Measurements from ENCODE around the gene SPATA31D3. TPM values are rescaled to one million over a fixed set of nuclear protein-coding genes. Genes with fewer than 3 reads are reported as not detected.

SPATA31D3 gene
- total RNA-seq, 4 donors from 2014 or later = not detected

- no peak for DNase-seq
- no peaks in the 10 kb centered on the region for H3K27me3 ChIP-seq
- intact Hi-C loops (cut with DNase I) = no loop called here
- no peaks in the 10 kb centered on the region for H3K9me3 ChIP-seq
- no peaks in the 10 kb centered on the region for H3K4me1 ChIP-seq
- no peak overlapping the region for H3K4me3 ChIP-seq
- no peak for TF ChIP-seq CTCF (IDR thresholded peaks at IDR 0.05)
- no peak for TF ChIP-seq POLR2A (IDR thresholded peaks at IDR 0.05)
- no peaks in the 10 kb centered on the region for H3K36me3 ChIP-seq
- H3K27ac ChIP-seq = no peak overlapping the region
These were observed 28.4 kb downstream of the SPATA31D3 start for GRCh38 chr9:81971727-81972126.

DNA sequence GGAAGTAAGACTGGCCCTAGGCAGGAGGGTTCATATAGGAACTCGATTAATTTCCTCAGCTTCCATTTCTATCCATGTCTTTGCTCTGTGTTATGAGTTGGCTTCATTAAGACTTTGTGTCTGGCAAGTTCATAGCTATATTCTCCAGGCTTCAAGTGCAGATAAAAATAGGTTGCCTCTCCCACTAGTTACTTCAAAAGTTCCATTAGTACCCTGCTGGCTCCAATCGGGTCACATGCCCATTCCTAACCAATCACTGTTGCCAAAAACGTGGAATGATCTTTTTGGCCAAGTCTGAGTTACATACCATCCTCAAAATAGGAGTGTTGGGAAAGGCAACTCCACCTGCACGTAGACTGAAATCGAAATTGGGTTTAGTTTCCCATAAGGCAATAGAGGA is 31.5 kb downstream of the SPATA31D3 start:
- Histone ChIP-seq H3K9me3 (peaks cover 0 to 5% (median 0%) of the 10 kb centered on the region in 3 donors), H3K4me1 (no peaks in the 10 kb centered on the region), H3K4me3 (no peak overlapping the region), H3K27me3 (no peaks in the 10 kb centered on the region), H3K36me3 (no peaks in the 10 kb centered on the region), H3K27ac (no peak overlapping the region)
- DNase-seq = no peak
- 69 to 74% methylated on average over 5 of the region's 5 CpGs for WGBS, 2 donors
- no peak for TF ChIP-seq POLR2A (IDR thresholded peaks at IDR 0.05)
- no peak for TF ChIP-seq CTCF (IDR thresholded peaks at IDR 0.05)
- intact Hi-C loops (cut with DNase I) = no loop called here

DNA sequence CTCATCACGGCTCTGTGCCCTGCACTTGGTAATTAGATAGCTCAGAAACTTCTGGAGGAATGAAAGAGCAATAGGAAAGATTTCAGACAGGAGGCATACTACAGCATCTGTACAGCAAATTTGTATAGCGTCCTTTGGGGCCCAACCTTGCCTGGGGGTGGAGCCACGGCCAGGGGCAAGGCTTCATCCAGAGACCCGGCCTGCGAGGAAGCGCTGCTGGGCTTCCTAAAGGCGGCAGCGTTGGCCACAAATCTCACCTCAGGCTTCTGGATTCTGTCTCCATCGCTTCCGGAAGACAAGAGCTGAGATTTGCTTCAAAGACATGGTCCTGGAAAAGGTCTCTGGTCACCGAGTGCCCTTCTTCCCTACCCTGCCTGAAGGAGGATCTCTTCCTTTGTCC is 33.1 kb downstream of the SPATA31D3 start:
- intact Hi-C loops (cut with DNase I) = no loop called here
- WGBS, 2 donors = 83 to 95% methylated on average over 9 to 11 of the region's 11 CpGs
- Histone ChIP-seq H3K27ac (no peak overlapping the region), H3K36me3 (no peaks in the 10 kb centered on the region), H3K27me3 (no peaks in the 10 kb centered on the region), H3K4me3 (no peak overlapping the region), H3K4me1 (no peaks in the 10 kb centered on the region), H3K9me3 (peaks cover 0 to 5% (median 0%) of the 10 kb centered on the region in 3 donors)
- DNase-seq = no peak
- TF ChIP-seq POLR2A (IDR thresholded peaks at IDR 0.05) = no peak
- no peak for TF ChIP-seq CTCF (IDR thresholded peaks at IDR 0.05)

GRCh38 chr9:81979196-81979595 is 35.9 kb downstream of the SPATA31D3 start:
- 61 to 65% methylated on average over 2 of the region's 2 CpGs for WGBS, 2 donors
- DNase-seq = no peak
- H3K4me3 ChIP-seq = no peak overlapping the region
- H3K27ac ChIP-seq = no peak overlapping the region
- H3K36me3 ChIP-seq = no peaks in the 10 kb centered on the region
- intact Hi-C loops (cut with DNase I) = no loop called here
- peaks cover 0 to 5% (median 0%) of the 10 kb centered on the region in 3 donors for H3K9me3 ChIP-seq
- no peak for TF ChIP-seq POLR2A (IDR thresholded peaks at IDR 0.05)
- no peak for TF ChIP-seq CTCF (IDR thresholded peaks at IDR 0.05)
- H3K4me1 ChIP-seq = no peaks in the 10 kb centered on the region
- H3K27me3 ChIP-seq = no peaks in the 10 kb centered on the region

DNA sequence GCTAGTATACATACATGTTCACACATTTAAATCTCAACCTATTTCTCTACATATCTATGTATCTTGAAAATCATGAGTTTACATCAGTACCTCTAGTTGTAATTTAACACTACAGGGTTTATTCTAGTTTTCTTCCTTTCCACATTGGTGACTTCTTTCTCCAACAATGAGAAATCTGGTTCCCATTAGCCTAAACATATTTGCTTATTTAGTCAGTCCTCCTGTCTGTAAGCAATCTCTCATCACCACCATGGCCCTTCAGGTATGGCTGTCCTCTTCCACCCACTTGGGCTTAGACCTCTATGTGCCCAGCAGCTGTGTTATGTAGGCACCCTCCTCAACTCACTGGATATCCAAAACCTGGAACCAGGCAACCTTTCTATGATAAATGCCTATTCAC is 37.3 kb downstream of the SPATA31D3 start:
- Histone ChIP-seq H3K27ac (no peak overlapping the region), H3K9me3 (peaks cover 0 to 5% (median 0%) of the 10 kb centered on the region in 3 donors), H3K36me3 (no peaks in the 10 kb centered on the region), H3K4me3 (no peak overlapping the region), H3K27me3 (no peaks in the 10 kb centered on the region), H3K4me1 (no peaks in the 10 kb centered on the region)
- intact Hi-C loops (cut with DNase I) = no loop called here
- TF ChIP-seq CTCF (IDR thresholded peaks at IDR 0.05) = no peak
- no peak for TF ChIP-seq POLR2A (IDR thresholded peaks at IDR 0.05)
- no peak for DNase-seq

Data from esophagus squamous epithelium (tissue), 5 donors.